GM19438 (cell line): ENCODE data around the gene TMIGD3.
"Not testable (repeated sequence)": the region's sequence is repeated elsewhere in the genome, so short reads cannot be mapped to it uniquely, and the experiment has no call there.

Experiments
- ATAC-seq: cut with Tn5 transposase; IDR thresholded peaks from one replicate; pipeline ENCODE4 v1.9.1; 2021; ENCODE audit warnings: low read depth; ENCODE audit not compliant: unreplicated experiment

The TMIGD3 gene

GRCh38 chr1:111503585-111504060 is at the start of gene TMIGD3, which contains the start of gene ADORA3:
Gene TMIGD3 (minus strand): TSS chr1:111503633. CDS start chr1:111503354, 279 bp downstream.
Gene ADORA3 (minus strand): TSS chr1:111503633. CDS start chr1:111503354, 279 bp downstream.
- ATAC-seq, result no peak

- no peak for ATAC-seq
These were observed 49.8 kb upstream of the TMIGD3 start for GRCh38 chr1:111553196-111553595.

- ATAC-seq, result no peak
These were observed 49.2 kb upstream of the TMIGD3 start for GRCh38 chr1:111552587-111552986.

- ATAC-seq, result no peak
These were observed 48.4 kb upstream of the TMIGD3 start for GRCh38 chr1:111551623-111552411.

GRCh38 chr1:111547786-111548185 is 44.4 kb upstream of the TMIGD3 start:
- ATAC-seq, result not testable (repeated sequence)

DNA sequence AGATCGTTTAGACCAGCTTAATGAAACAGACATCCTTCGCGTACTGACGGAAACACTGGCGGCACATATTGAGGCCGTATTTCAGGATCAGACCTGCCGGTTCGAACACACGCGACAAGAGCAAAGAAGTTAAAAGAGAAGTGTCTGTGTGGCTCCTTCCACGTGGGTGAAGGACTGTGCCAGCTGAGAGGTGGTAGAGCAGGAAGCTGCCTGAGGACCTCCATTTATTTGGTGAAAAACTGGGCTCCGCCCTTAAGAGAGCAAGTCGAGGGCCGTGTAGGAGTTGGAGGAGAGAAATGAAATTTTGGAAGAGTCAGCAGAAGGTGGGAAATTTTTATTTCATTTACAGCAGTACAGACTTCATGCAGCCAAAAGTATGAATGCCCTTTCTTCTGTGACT is 38.8 kb upstream of the TMIGD3 start:
- ATAC-seq, result no peak

- ATAC-seq, result no peak
These were observed 38.3 kb upstream of the TMIGD3 start for GRCh38 chr1:111541721-111542120.

DNA sequence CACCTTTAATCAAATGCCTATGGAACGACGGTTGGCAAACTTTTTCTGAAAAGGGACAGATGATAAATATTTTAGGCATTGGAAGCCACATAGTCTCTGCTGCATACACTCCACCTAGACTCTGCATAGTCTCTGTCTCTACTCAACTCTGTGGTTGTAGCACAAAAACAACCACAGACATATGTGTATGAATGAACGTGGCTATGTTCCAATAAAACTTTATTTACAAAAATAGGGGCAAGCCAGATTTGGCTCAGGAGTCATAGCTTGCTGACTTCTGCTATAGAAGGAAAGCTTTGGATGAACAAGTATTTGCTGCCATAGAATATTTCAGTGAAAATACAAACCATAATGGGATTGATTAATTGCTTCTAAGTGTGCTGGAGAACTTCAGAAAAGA is 37.5 kb upstream of the TMIGD3 start:
- ATAC-seq, result no peak

- ATAC-seq, result no peak
These were observed 35.1 kb upstream of the TMIGD3 start for GRCh38 chr1:111538343-111539025.

- ATAC-seq, result no peak
These were observed 32.1 kb upstream of the TMIGD3 start for GRCh38 chr1:111535256-111536191.

GRCh38 chr1:111520053-111520452 is 16.6 kb upstream of the TMIGD3 start:
- no peak for ATAC-seq

DNA sequence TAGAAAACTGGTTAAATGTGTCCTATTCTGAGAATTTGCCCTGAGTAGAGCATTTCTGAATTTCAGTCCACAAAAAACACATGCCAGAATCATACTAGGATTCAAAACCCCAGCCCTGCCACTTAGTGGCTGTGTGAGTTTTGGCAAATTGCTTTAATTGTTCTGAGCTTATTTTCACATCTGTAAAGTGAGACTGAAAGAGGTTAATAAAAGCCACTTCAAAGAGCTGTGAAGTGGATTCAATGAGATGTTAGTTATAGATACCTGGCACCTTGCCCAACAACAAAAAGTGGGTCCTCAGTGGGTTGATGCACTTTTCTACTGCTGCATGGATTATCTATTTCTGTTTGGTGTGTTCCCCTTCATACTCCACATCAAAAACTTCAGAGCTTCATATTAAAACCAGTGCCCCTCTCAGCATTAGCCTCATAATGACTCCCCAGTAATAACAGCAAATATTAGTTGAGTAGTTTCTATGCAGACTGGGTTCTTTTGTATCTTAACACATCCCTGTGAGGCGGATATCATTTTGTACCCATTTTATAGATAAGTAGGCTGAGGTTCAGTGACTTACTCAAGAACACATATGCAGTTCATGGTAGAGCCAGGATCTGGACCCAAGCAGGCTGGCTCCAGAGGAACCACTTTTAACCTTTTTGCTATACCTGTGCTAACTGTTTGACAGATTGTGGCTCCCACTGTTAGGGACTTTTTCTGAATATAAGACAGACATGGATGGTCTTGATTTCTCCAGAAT is 14.2 kb upstream of the TMIGD3 start:
- ATAC-seq, result no peak

DNA sequence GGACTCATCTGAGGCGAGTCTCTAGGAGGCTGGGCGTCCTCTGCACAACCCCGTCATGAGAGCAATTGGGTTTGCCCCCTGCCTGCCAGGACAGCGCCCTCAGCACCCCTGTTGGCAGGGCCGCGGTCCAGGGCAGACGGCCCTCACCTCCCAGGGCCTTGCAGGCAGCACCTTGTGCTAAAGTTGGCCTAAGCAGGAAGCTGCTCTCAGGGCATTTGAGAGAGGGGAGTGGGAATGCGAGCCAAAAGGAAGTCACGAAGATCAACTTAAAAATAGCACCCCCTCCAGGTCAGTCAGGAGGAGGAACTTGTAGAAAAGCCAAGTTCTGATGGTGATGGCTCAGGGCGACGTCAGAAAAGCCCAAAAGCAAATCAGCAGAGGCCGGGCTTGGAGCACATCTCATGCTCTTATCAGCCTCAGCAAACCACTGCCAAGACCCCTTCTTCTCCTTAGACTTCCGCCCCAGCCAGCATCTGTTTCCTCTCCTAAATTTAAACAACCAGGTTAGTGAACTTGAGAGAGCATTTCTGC is 12.6 kb upstream of the TMIGD3 start:
- no peak for ATAC-seq

- ATAC-seq, result no peak
These were observed 12.0 kb upstream of the TMIGD3 start for GRCh38 chr1:111515291-111516004.

- ATAC-seq, result no peak
These were observed 10.1 kb upstream of the TMIGD3 start for GRCh38 chr1:111513410-111514020.

GRCh38 chr1:111512931-111513330 is 9.5 kb upstream of the TMIGD3 start:
- ATAC-seq, result no peak

DNA sequence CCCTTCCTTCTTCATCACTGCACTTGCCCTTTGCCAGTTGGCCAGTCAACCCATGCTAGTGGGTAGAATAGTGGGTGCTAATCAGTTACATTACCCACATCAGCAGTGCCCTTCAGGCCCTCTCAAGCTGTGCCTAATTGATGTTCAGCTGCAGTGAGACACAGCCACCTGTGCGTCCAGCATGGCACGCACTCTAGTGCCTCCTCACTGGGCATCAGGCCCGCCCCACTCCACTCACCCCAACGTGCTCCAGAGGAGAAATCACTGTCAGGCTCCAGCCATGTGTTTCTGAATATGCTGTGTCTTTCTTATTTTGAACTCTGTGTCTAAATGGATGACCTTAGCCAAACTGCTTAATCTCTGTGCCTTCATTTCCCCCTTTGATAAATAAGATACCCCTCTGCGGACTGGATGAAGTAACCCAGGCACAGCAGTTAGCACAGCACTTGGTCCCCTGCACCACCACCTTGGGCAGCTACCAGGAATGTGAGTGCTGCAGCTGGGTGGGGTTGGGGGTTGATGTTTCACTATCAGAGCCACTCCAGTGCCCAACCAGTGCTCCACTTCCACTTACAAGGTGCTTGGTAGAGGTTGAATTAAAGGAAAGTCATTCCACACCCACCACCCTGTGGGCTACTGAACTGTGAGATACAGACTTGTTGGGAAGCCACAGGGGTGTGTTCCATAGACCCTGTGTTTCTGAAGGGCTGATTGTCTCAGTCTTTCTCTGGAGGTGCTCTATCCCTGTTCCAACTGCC is 8.9 kb upstream of the TMIGD3 start:
- ATAC-seq, result no peak

DNA sequence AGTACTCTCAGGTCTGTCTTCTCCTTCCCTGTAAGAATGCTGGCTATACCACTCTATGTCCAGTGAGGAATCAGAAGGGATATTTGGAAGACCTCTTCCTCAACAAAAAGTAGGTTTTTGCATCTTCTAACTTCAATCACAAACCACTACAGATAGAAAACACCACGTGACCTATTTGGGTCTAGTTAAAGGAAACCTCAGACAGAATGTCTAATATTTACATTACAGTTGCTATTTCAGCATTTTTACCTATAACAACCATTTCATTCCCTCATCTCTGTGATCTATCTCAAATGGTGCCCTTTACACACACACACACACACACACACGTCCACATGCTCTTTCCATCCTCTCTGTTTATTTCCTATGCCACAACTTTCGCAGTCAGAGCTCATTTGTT is 7.9 kb upstream of the TMIGD3 start:
- ATAC-seq, result no peak
